ENCODE data around the gene ARHGAP42. TPM values are rescaled to one million over a fixed set of nuclear protein-coding genes. Genes with fewer than 3 reads are reported as not detected.

Gene ARHGAP42
- total and polyA plus RNA-seq, 2 of the 13 experiments (the other 11 are each of a cell fraction or from before 2014, with no cell fraction given), result 2.5 to 4.3 TPM

- intact Hi-C loops (cut with micrococcal nuclease; ENCODE audit: unreplicated experiment), result no loop called here
These were observed 281.9 kb downstream of the ARHGAP42 start for GRCh38 chr11:100969008-100969407.

GRCh38 chr11:100970283-100971164, 283.4 kb downstream of the ARHGAP42 start:
- ChIA-PET CTCF (ENCODE audit: low intra/inter-chr PET ratio, low total read pairs) (no interaction called here), POLR2A (no interaction called here)
- Histone ChIP-seq H3K79me2 (ENCODE audit: insufficient read depth, low read length) (no peaks in the 10 kb centered on the region), H2AFZ (ENCODE audit: low read length) (no peak overlapping the region), H3K27ac (ENCODE audit: extremely low read length, insufficient read depth, low read length) (no peak overlapping the region), H3K9me3 (ENCODE audit: low read length) (no peaks in the 10 kb centered on the region), H4K20me1 (ENCODE audit: insufficient read depth, low read length) (no peaks in the 10 kb centered on the region), H3K27me3 (ENCODE audit: control insufficient read depth in 1 of 2, insufficient read depth in 2 of 2, low read length in 2 of 2) (no peaks in the 10 kb centered on the region), H3K4me2 (ENCODE audit: low read depth, low read length) (no peak overlapping the region), H3K4me3 (replicated peaks in 1 of 3; ENCODE audit: insufficient read depth in 1 of 3, low read depth in 2 of 3, low read length in 3 of 3) (no peak overlapping the region), H3K36me3 (replicated peaks in 1 of 2; ENCODE audit: control insufficient read depth in 1 of 2, insufficient read depth in 2 of 2, low read length in 2 of 2) (no peaks in the 10 kb centered on the region), H3K9ac (ENCODE audit: insufficient read depth, low read depth, low read length) (no peak overlapping the region), H3K4me1 (ENCODE audit: insufficient read depth, low read length) (no peaks in the 10 kb centered on the region)
- ATAC-seq (no peak), DNase-seq (ENCODE audit: low spot score) (no peak), FAIRE-seq (no peak)
- WGBS (ENCODE audit: low lambda C conversion rate), result 28% methylated on average over 3 of the region's 4 CpGs
- TF ChIP-seq GFI1 (CRISPR knock-in tag; IDR thresholded peaks at IDR 0.05; ENCODE audit: borderline replicate concordance) (no peak), MEIS2 (CRISPR knock-in tag; IDR thresholded peaks at IDR 0.05) (no peak)
- intact Hi-C loops (cut with micrococcal nuclease; ENCODE audit: unreplicated experiment) (no loop called here), in situ Hi-C loops (cut with HindIII; ENCODE audit: extremely low pct_ligation_motif_present, low pct_unique_long_range_greater_than_20kb) (no loop called here)
- BruUV-seq (replicated peaks), result no TSS peak

More at GRCh38 chr11:100969008-100969407, 281.9 kb downstream of the ARHGAP42 start:
- no peak for TF ChIP-seq NFATC3 (CRISPR knock-in tag; IDR thresholded peaks at IDR 0.05)
- no peak for TF ChIP-seq ZNF30 (CRISPR knock-in tag; IDR thresholded peaks at IDR 0.05)
- TF ChIP-seq GFI1 (CRISPR knock-in tag; IDR thresholded peaks at IDR 0.05; ENCODE audit: borderline replicate concordance), result no peak
- no peak for TF ChIP-seq ZSCAN22 (CRISPR knock-in tag; IDR thresholded peaks at IDR 0.05)
- in situ Hi-C loops (cut with HindIII; ENCODE audit: extremely low pct_ligation_motif_present, low pct_unique_long_range_greater_than_20kb), result no loop called here
- ChIA-PET CTCF (ENCODE audit: low intra/inter-chr PET ratio, low total read pairs) (no interaction called here), POLR2A (no interaction called here)
- Histone ChIP-seq H3K4me1 (ENCODE audit: insufficient read depth, low read length) (no peaks in the 10 kb centered on the region), H3K9me3 (ENCODE audit: low read length) (no peaks in the 10 kb centered on the region), H3K79me2 (ENCODE audit: insufficient read depth, low read length) (no peaks in the 10 kb centered on the region), H3K36me3 (replicated peaks in 1 of 2; ENCODE audit: control insufficient read depth in 1 of 2, insufficient read depth in 2 of 2, low read length in 2 of 2) (no peaks in the 10 kb centered on the region), H3K4me3 (replicated peaks in 1 of 3; ENCODE audit: insufficient read depth in 1 of 3, low read depth in 2 of 3, low read length in 3 of 3) (no peak overlapping the region), H2AFZ (ENCODE audit: low read length) (no peak overlapping the region), H3K27ac (ENCODE audit: extremely low read length, insufficient read depth, low read length) (no peak overlapping the region), H3K27me3 (ENCODE audit: control insufficient read depth in 1 of 2, insufficient read depth in 2 of 2, low read length in 2 of 2) (no peaks in the 10 kb centered on the region), H4K20me1 (ENCODE audit: insufficient read depth, low read length) (no peaks in the 10 kb centered on the region), H3K4me2 (ENCODE audit: low read depth, low read length) (no peak overlapping the region), H3K9ac (ENCODE audit: insufficient read depth, low read depth, low read length) (no peak overlapping the region)
- DNase-seq (ENCODE audit: low spot score), result no peak
- FAIRE-seq, result no peak
- BruUV-seq (replicated peaks), result no TSS peak
- no peak for ATAC-seq

All from HepG2 (cell line).